AG04449 (cell line): Measurements from ENCODE around the gene SSBP1.
"Not testable (repeated sequence)": the region's sequence is repeated elsewhere in the genome, so short reads cannot be mapped to it uniquely, and the experiment has no call there.

Experiments
- CTCF ChIA-PET: fragments of 350-600 bp; formaldehyde crosslinking; extraction: SDS; loops from one replicate; lab custom pipeline; 2021; ENCODE audit warnings: antibody characterized with exemption; lab: Yijun Ruan, JAX
- POLR2A ChIA-PET: fragments of 400-600, 350-600 bp; formaldehyde crosslinking; extraction: SDS; loops from one replicate; lab custom pipeline; 2020; ENCODE audit warnings: antibody characterized with exemption, inconsistent platforms; lab: Yijun Ruan, JAX
- DNase-seq: peaks from one replicate; pipeline ENCODE4 v3.0.0-alpha.2; 2010; ENCODE audit warnings: low read depth, low spot score
- H3K4me3 ChIP-seq: 2 replicates; pipeline ENCODE4 v1.5.1; 2011; ENCODE audit warnings: low read depth, mild to moderate bottlenecking, control low read depth, low read length
- TF ChIP-seq, protein P1 (sequence below): IDR thresholded peaks from one replicate; pipeline ENCODE4 v1.5.1; 2011; ENCODE audit warnings: mild to moderate bottlenecking, moderate library complexity, low read length, control low read depth, inconsistent platforms; ENCODE audit not compliant: insufficient read depth; ENCODE audit errors: missing control alignments

SSBP1 gene

DNA sequence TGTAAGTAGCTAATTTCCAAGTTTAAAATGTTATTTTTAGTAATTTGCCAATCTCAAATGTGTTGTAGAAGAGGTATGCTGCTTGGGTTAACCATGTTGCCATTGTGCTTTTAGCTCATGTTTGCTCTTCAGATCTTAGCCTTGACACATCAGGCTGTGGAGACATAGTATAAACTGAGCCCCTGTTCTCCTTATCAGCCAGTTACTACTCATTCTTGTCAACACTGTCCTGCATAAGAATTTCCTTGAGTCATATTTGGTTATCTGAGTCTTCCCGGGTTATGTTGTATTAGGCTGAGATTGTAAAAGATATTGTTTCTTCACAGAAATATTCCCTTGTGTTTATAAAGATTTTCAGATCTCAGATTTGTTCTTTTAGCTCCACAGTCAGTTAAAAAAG lies 4.1 kb downstream of the SSBP1 start:
- H3K4me3 ChIP-seq = no peak overlapping the region
- ChIA-PET CTCF (interaction anchor here (1.5 kb wide), 1 partner anchor 87 kb away, joined by 3 read pairs; no protein-coding TSS in a partner anchor), POLR2A (no interaction called here)
- TF ChIP-seq, protein P1, sequence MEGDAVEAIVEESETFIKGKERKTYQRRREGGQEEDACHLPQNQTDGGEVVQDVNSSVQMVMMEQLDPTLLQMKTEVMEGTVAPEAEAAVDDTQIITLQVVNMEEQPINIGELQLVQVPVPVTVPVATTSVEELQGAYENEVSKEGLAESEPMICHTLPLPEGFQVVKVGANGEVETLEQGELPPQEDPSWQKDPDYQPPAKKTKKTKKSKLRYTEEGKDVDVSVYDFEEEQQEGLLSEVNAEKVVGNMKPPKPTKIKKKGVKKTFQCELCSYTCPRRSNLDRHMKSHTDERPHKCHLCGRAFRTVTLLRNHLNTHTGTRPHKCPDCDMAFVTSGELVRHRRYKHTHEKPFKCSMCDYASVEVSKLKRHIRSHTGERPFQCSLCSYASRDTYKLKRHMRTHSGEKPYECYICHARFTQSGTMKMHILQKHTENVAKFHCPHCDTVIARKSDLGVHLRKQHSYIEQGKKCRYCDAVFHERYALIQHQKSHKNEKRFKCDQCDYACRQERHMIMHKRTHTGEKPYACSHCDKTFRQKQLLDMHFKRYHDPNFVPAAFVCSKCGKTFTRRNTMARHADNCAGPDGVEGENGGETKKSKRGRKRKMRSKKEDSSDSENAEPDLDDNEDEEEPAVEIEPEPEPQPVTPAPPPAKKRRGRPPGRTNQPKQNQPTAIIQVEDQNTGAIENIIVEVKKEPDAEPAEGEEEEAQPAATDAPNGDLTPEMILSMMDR = no peak
- DNase-seq = no peak

DNA sequence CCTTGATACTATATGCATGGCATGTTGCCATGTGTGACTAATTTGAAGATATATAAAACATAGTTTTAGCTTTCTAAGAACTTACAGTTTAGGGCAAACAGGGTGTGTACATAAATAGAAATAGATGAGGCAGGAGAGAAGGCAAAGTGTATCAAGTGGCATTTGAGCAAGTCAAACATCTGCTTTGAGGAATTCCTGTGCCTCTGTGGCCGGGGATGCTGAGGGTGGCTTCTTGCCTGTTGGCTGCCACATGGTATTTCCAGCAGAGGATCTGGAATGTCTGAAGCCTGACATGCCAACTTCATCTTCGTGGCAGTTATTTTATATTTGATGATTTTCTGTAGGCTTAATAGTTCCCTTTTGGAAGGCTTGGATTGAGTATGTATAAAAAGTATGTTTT lies 6.0 kb downstream of the SSBP1 start:
- CTCF ChIA-PET = no interaction called here
- TF ChIP-seq, protein P1 = no peak

GRCh38 chr7:141748396-141748795 lies 10.2 kb downstream of the SSBP1 start:
- TF ChIP-seq, protein P1 = no peak
- no peak overlapping the region for H3K4me3 ChIP-seq
- ChIA-PET POLR2A (no interaction called here), CTCF (interaction anchor here (0.9 to 3.4 kb wide), 3 partner anchors 8 to 37 kb away, joined by 3 to 17 read pairs (median 3); partner anchors contain the start of gene SSBP1)
- no peak for DNase-seq

More for the DNA sequence above, 6.0 kb downstream of the SSBP1 start:
- no peak for DNase-seq
- POLR2A ChIA-PET = no interaction called here
- no peak overlapping the region for H3K4me3 ChIP-seq

DNA sequence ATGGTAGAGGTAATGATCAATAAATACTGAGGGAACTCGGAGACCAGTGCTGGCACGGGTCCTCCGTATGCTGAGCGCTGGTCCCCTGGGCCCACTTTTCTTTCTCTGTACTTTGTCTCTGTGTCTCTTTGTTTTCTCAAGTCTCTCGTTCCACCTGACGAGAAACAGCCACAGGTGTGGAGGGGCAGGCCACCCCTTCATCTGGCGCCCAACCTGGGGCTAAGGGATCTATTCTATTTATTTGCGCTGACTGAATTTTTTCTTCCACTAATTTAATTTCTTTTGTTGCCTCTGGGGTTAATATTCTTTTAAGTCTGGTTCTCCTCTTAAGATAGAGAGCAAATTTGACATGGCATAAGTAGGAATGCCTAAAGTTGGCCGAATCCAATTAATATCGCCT lies 13.7 kb downstream of the SSBP1 start:
- CTCF ChIA-PET, H3K4me3 ChIP-seq, DNase-seq, POLR2A ChIA-PET: not testable (repeated sequence)

DNA sequence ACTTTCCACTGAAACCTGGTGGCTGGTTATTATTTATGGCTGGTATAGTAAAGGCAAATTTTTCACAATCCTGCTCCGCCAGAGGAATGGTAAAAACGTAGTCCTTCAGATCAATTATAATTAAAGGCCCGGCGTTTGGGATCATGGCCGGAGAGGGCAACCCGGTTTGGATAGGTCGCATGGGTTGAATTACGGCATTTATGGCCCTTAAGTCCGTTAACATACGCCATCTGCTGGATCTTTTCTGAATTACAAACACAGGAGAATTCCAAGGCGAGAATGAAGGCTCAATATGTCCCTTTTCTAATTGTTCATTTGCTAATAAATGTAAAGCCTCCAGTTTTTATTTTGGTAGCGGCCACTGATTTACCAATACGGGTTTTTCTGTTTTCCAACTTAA lies 14.5 kb downstream of the SSBP1 start:
- TF ChIP-seq, protein P1 = no peak
- POLR2A ChIA-PET = no interaction called here

DNA sequence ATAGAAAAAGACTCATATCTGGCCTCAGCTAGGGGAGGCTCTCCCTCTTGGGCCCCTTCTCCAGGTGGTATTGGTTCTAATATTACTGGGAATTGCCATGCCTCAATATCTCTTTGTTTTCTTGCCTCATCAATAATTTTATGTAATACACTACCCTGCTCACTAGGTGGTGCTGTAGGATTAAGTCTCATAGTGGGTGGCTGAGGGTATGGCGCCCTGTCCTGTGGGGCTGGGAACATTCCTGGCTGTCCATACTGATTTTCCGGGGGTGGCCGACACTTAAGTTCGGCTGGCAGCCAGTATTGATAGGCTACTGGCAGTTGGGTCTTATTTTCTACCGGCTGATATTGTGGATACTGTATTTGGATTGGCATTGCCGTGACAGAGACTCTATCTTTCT lies 16.8 kb downstream of the SSBP1 start:
- TF ChIP-seq, protein P1 = peak; percentile 21
- ChIA-PET CTCF (interaction anchor here (1.3 kb wide), 1 partner anchor 29 kb away, joined by 4 read pairs; no protein-coding TSS in a partner anchor), POLR2A (no interaction called here)
- DNase-seq = no peak
- no peak overlapping the region for H3K4me3 ChIP-seq

More for the DNA sequence above, 14.5 kb downstream of the SSBP1 start:
- no peak overlapping the region for H3K4me3 ChIP-seq
- no peak for DNase-seq
- CTCF ChIA-PET = no interaction called here

DNA sequence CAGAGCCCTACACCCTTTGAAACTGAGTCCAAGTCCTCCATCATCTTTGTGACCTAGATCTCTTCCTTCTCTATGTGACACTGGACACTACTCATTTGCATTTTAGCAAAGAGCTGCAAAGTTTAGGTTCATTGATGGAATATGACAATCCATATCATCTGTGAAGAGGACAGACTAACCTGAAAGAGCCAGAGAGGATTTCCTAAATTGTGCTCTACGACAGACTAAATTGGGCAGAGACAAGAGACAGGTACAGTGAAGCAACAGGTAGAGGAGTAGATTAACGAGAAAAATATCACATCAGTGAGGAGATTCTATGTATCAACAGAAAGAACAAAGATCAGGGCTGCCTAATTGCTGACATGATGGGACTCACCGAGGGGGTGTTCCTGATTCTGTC lies 25.6 kb downstream of the SSBP1 start, which contains the start of gene TAS2R3:
Gene TAS2R3 (plus strand): TSS at position 301 of the 400 bp plus-strand sequence. CDS start 62 bp downstream, at position 363.
- no peak within 1 kb of the TSS for H3K4me3 ChIP-seq
- ChIA-PET CTCF (no interaction called here), POLR2A (no interaction called here)
- TF ChIP-seq, protein P1 = no peak
- DNase-seq = no peak

DNA sequence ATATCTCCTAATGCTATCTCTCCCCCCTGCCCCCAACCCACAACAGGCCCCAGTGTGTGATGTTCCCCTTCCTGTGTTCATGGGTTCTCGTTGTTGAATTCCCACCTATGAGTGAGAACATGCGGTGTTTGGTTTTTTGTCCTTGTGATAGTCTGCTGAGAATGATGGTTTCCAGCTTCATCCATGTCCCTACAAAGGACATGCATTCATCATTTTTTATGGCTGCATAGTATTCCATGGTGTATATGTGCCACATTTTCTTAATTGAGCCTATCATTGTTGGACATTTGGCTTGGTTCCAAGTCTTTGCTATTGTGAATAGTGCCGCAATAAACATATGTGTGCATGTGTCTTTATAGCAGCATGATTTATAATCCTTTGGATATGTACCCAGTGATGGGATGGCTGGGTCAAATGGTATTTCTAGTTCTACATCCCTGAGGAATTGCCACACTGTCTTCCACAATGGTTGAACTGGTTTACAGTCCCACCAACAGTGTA lies 32.0 kb downstream of the SSBP1 start:
- CTCF ChIA-PET = interaction anchor here (1.5 kb wide), 1 partner anchor 16 kb away, joined by 6 read pairs; no protein-coding TSS in a partner anchor
- POLR2A ChIA-PET = not testable (repeated sequence)

More for the DNA sequence above, 32.0 kb downstream of the SSBP1 start:
- H3K4me3 ChIP-seq, DNase-seq: not testable (repeated sequence)
